ENCODE measurements around the gene CANT1.

Gene CANT1

GRCh38 chr17:78986048-78986648, 23.4 kb downstream of the CANT1 start:
- Histone ChIP-seq H2AFZ (ENCODE audit: low read depth, low read length) (no peak overlapping the region), H3K4me1 (ENCODE audit: insufficient read depth, low read length) (peaks cover 9% of the 10 kb centered on the region), H3K36me3 (ENCODE audit: insufficient read depth, low read length) (peaks cover 9% of the 10 kb centered on the region), H3K27me3 (ENCODE audit: insufficient read depth, low read length) (no peaks in the 10 kb centered on the region), H3K9me3 (ENCODE audit: low read length) (peaks cover 3% of the 10 kb centered on the region), H3K4me3 (ENCODE audit: low read length) (no peak overlapping the region)

- H3K27me3 ChIP-seq (ENCODE audit: insufficient read depth, low read length): no peaks in the 10 kb centered on the region
These were observed 24.2 kb downstream of the CANT1 start for GRCh38 chr17:78985395-78985794.

GRCh38 chr17:78981010-78981888, 28.3 kb downstream of the CANT1 start:
- H3K4me3 ChIP-seq (ENCODE audit: low read length): no peak overlapping the region
- H2AFZ ChIP-seq (ENCODE audit: low read depth, low read length): no peak overlapping the region
- peaks cover 21% of the 10 kb centered on the region for H3K4me1 ChIP-seq (ENCODE audit: insufficient read depth, low read length)
- no peaks in the 10 kb centered on the region for H3K9me3 ChIP-seq (ENCODE audit: low read length)
- H3K36me3 ChIP-seq (ENCODE audit: insufficient read depth, low read length): no peaks in the 10 kb centered on the region
- no peaks in the 10 kb centered on the region for H3K27me3 ChIP-seq (ENCODE audit: insufficient read depth, low read length)

More at GRCh38 chr17:78985395-78985794, 24.2 kb downstream of the CANT1 start:
- Histone ChIP-seq H3K9me3 (ENCODE audit: low read length) (peaks cover 1% of the 10 kb centered on the region), H2AFZ (ENCODE audit: low read depth, low read length) (no peak overlapping the region), H3K36me3 (ENCODE audit: insufficient read depth, low read length) (peaks cover 3% of the 10 kb centered on the region), H3K4me3 (ENCODE audit: low read length) (no peak overlapping the region), H3K4me1 (ENCODE audit: insufficient read depth, low read length) (peaks cover 12% of the 10 kb centered on the region)

- H3K4me1 ChIP-seq (ENCODE audit: insufficient read depth, low read length): peaks cover 21% of the 10 kb centered on the region
- H3K27me3 ChIP-seq (ENCODE audit: insufficient read depth, low read length): no peaks in the 10 kb centered on the region
- H3K9me3 ChIP-seq (ENCODE audit: low read length): no peaks in the 10 kb centered on the region
- H3K36me3 ChIP-seq (ENCODE audit: insufficient read depth, low read length): no peaks in the 10 kb centered on the region
- no peak overlapping the region for H3K4me3 ChIP-seq (ENCODE audit: low read length)
- no peak overlapping the region for H2AFZ ChIP-seq (ENCODE audit: low read depth, low read length)
These were observed 29.0 kb downstream of the CANT1 start for GRCh38 chr17:78980624-78980972.

- no peaks in the 10 kb centered on the region for H3K27me3 ChIP-seq (ENCODE audit: insufficient read depth, low read length)
- H3K4me1 ChIP-seq (ENCODE audit: insufficient read depth, low read length): peaks cover 24% of the 10 kb centered on the region
- H2AFZ ChIP-seq (ENCODE audit: low read depth, low read length): peak within 1 kb of the TSS; percentile 8
- no peaks in the 10 kb centered on the region for H3K9me3 ChIP-seq (ENCODE audit: low read length)
- H3K4me3 ChIP-seq (ENCODE audit: low read length): peak within 1 kb of the TSS; percentile 30
- H3K36me3 ChIP-seq (ENCODE audit: insufficient read depth, low read length): no peaks in the 10 kb centered on the region
These were observed 29.6 kb downstream of the CANT1 start, which contains the start of gene LGALS3BP for GRCh38 chr17:78979780-78980623. Gene LGALS3BP, minus strand, starts transcription at chr17:78979923. Its CDS starts 2,732 bp downstream, at chr17:78977191.

- Histone ChIP-seq H3K4me1 (ENCODE audit: insufficient read depth, low read length) (peaks cover 30% of the 10 kb centered on the region), H2AFZ (ENCODE audit: low read depth, low read length) (no peak overlapping the region), H3K9me3 (ENCODE audit: low read length) (no peaks in the 10 kb centered on the region), H3K4me3 (ENCODE audit: low read length) (no peak overlapping the region), H3K27me3 (ENCODE audit: insufficient read depth, low read length) (no peaks in the 10 kb centered on the region), H3K36me3 (ENCODE audit: insufficient read depth, low read length) (no peaks in the 10 kb centered on the region)
These were observed 31.3 kb downstream of the CANT1 start for GRCh38 chr17:78977997-78978973.

GRCh38 chr17:78977681-78977943, 32.0 kb downstream of the CANT1 start:
- H3K9me3 ChIP-seq (ENCODE audit: low read length): no peaks in the 10 kb centered on the region
- peaks cover 31% of the 10 kb centered on the region for H3K4me1 ChIP-seq (ENCODE audit: insufficient read depth, low read length)

GRCh38 chr17:78976907-78977680, 32.5 kb downstream of the CANT1 start:
- no peaks in the 10 kb centered on the region for H3K36me3 ChIP-seq (ENCODE audit: insufficient read depth, low read length)
- peaks cover 31% of the 10 kb centered on the region for H3K4me1 ChIP-seq (ENCODE audit: insufficient read depth, low read length)
- H2AFZ ChIP-seq (ENCODE audit: low read depth, low read length): no peak overlapping the region
- H3K4me3 ChIP-seq (ENCODE audit: low read length): no peak overlapping the region
- no peaks in the 10 kb centered on the region for H3K9me3 ChIP-seq (ENCODE audit: low read length)
- no peaks in the 10 kb centered on the region for H3K27me3 ChIP-seq (ENCODE audit: insufficient read depth, low read length)

More at GRCh38 chr17:78977681-78977943, 32.0 kb downstream of the CANT1 start:
- Histone ChIP-seq H3K27me3 (ENCODE audit: insufficient read depth, low read length) (no peaks in the 10 kb centered on the region), H3K36me3 (ENCODE audit: insufficient read depth, low read length) (no peaks in the 10 kb centered on the region), H2AFZ (ENCODE audit: low read depth, low read length) (no peak overlapping the region), H3K4me3 (ENCODE audit: low read length) (no peak overlapping the region)

GRCh38 chr17:78974635-78975591, 34.7 kb downstream of the CANT1 start:
- no peaks in the 10 kb centered on the region for H3K9me3 ChIP-seq (ENCODE audit: low read length)
- peaks cover 23% of the 10 kb centered on the region for H3K4me1 ChIP-seq (ENCODE audit: insufficient read depth, low read length)
- H3K27me3 ChIP-seq (ENCODE audit: insufficient read depth, low read length): no peaks in the 10 kb centered on the region
- no peaks in the 10 kb centered on the region for H3K36me3 ChIP-seq (ENCODE audit: insufficient read depth, low read length)
- H2AFZ ChIP-seq (ENCODE audit: low read depth, low read length): no peak overlapping the region
- no peak overlapping the region for H3K4me3 ChIP-seq (ENCODE audit: low read length)

- no peak overlapping the region for H2AFZ ChIP-seq (ENCODE audit: low read depth, low read length)
- no peaks in the 10 kb centered on the region for H3K27me3 ChIP-seq (ENCODE audit: insufficient read depth, low read length)
- H3K36me3 ChIP-seq (ENCODE audit: insufficient read depth, low read length): no peaks in the 10 kb centered on the region
- H3K9me3 ChIP-seq (ENCODE audit: low read length): no peaks in the 10 kb centered on the region
- no peak overlapping the region for H3K4me3 ChIP-seq (ENCODE audit: low read length)
- H3K4me1 ChIP-seq (ENCODE audit: insufficient read depth, low read length): peaks cover 15% of the 10 kb centered on the region
These were observed 35.6 kb downstream of the CANT1 start for GRCh38 chr17:78973792-78974520.
